VCaP (cell line): ENCODE data around the gene TESPA1.
A peak's percentile ranks its signal among the peaks of the same experiment; 100 is the strongest.

ENCODE experiments used
- H3K27ac ChIP-seq: fragments of 450-650 bp; 2 replicates; pipeline ENCODE4 v1.5.1; 2017
- TF ChIP-seq, protein P1 (sequence below): fragments of 450-650 bp; conservative IDR thresholded peaks from 2 replicates; pipeline ENCODE4 v1.5.1; 2017; ENCODE audit warnings: mild to moderate bottlenecking, moderate library complexity

Gene TESPA1

DNA sequence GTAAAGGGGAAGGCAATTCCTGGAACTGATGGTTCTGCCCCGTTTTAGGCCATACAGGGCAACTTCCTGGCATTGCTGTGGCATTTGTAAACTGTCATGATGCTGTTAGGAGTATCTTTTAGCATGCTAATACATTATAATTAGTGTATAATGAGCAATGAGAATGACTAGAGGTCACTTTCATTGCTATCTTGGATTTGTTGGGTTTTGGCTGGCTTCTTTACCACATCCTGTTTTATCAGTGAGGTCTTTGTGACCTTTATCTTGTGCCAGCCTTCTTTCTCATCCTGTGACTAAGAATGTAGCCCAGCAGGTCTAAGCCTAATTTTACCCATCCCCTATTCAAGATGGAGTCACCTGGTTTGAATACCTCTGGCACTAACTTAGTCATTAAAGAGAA lies 51.2 kb downstream of the TESPA1 start:
- TF ChIP-seq, protein P1, sequence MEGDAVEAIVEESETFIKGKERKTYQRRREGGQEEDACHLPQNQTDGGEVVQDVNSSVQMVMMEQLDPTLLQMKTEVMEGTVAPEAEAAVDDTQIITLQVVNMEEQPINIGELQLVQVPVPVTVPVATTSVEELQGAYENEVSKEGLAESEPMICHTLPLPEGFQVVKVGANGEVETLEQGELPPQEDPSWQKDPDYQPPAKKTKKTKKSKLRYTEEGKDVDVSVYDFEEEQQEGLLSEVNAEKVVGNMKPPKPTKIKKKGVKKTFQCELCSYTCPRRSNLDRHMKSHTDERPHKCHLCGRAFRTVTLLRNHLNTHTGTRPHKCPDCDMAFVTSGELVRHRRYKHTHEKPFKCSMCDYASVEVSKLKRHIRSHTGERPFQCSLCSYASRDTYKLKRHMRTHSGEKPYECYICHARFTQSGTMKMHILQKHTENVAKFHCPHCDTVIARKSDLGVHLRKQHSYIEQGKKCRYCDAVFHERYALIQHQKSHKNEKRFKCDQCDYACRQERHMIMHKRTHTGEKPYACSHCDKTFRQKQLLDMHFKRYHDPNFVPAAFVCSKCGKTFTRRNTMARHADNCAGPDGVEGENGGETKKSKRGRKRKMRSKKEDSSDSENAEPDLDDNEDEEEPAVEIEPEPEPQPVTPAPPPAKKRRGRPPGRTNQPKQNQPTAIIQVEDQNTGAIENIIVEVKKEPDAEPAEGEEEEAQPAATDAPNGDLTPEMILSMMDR, result no peak
- peak overlapping the region; percentile 80 for H3K27ac ChIP-seq

DNA sequence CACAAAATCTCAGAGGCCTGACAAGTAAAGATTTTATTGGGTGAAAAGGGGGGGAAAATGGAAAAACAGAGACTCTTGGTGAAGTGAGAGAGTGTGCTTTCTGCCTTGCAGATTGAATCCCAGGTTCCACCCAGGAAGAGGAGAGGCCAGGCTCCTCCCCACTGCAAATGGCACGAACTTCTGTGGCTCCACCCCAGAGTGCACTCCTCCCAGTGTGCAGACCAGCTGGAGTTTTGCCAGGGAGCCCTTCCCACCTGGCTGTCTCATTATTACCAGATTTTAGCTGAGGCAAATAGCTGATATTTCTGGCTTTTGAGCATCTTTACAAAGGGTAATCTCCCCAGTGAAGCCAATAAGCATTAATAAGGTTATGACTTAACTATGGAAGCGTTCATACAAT lies 51.9 kb downstream of the TESPA1 start:
- TF ChIP-seq, protein P1, result no peak
- H3K27ac ChIP-seq, result peak overlapping the region; percentile 80

DNA sequence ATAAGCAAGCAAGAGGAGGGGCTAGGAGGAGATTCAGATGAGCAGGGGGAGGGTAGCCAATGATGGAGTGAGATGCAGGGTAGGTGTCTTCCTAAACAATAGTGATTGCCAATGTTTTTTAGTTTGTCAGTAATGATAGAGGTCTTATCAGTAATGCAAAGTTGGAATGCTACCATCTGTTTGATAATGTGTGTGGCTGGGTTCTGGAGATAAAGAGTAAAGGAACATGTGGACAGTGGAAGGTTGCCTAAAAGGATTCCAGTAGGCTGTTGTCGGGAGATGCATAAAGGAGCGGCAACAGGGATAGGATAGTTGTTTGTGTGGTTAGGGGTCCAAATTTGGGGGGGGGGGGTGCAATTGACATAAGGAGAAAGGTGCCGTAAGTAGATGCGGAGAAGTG lies 52.5 kb downstream of the TESPA1 start:
- peak overlapping the region; percentile 80; the same call in 1 of the 2 replicates for H3K27ac ChIP-seq
- TF ChIP-seq, protein P1, result no peak

DNA sequence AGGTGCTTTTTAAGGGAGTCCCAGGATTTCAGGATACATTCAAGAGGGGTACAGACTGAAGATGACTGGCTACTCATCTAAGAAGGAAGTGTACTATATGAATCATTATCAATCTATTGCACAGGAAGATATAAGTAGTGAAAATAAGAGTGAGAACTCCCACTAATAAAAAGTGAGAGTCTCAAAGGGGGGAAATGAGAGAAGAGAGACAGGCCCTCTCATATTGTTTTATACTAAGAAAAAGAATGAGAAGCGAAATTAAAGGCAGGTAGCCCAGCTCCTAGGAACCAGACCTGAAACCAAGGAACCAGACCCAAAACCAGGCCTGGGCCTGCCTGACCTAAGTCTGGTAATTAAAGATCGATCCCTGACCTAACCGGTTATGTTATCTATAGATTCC lies 54.6 kb downstream of the TESPA1 start:
- TF ChIP-seq, protein P1, result no peak
- no peak overlapping the region for H3K27ac ChIP-seq

- H3K27ac ChIP-seq, result no peak overlapping the region
Measured at GRCh38 chr12:54926246-54926645, 58.3 kb downstream of the TESPA1 start.

GRCh38 chr12:54924972-54925707 lies 59.4 kb downstream of the TESPA1 start:
- TF ChIP-seq, protein P1, result no peak
- H3K27ac ChIP-seq, result no peak overlapping the region

More at GRCh38 chr12:54926246-54926645, 58.3 kb downstream of the TESPA1 start:
- TF ChIP-seq, protein P1, result no peak

DNA sequence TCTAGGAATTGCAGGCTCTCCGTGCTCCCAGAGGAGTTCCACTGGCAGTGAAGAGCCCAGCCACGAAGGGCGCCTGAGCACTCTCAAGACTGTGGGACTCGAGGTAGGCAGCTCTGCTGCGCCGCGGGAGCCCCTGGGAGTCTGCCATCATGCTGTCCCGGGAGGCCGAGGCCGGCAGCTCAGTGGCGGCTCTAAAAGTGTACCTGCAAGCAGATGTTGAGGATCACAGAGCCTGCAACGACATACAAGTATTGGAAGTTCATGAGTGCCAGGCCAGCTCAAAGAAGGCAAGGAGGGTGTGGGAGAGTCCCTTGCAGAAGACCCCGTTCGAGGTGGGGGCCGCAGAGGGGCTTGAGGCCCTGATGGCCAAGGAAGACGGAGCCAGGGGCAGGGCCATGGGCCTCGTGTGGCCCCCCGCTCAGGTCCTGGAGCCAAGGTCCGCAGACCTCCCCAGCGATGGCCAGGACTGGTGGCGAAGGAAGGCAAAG lies 67.5 kb downstream of the TESPA1 start:
- H3K27ac ChIP-seq, result no peak overlapping the region
- TF ChIP-seq, protein P1, result no peak
